Esophagus squamous epithelium (tissue), 5 donors: ENCODE measurements around the gene GPR135. TPM values are rescaled to one million over a fixed set of nuclear protein-coding genes. Genes with fewer than 3 reads are reported as not detected.
A peak's percentile ranks its signal among the peaks of the same experiment; 100 is the strongest.

Experiments
- DNase-seq: peaks from one replicate; lab custom pipeline; 2025; lab: John Stamatoyannopoulos, UW
- H3K27ac ChIP-seq, 4 donors: fragments of 200-600 bp; sonication (generic); one replicate each; pipeline ENCODE4 v1.5.1; 2016 to 2019; ENCODE audit warnings: mild to moderate bottlenecking in 1 of 4
- H3K27me3 ChIP-seq, 4 donors: fragments of 200-600 bp; sonication (generic); 1 replicate in 3 of 4; 2 replicates in 1 of 4; pipeline versions ENCODE4 v1.5.1 to v1.6.0; 2017 to 2021; ENCODE audit warnings: antibody characterized with exemption in 1 of 4
- H3K36me3 ChIP-seq, 3 donors: fragments of 200-600 bp; sonication (generic); one replicate each; pipeline ENCODE4 v1.5.1; 2016 to 2019
- H3K4me1 ChIP-seq, 3 donors: fragments of 200-600 bp; sonication (generic); one replicate each; pipeline ENCODE4 v1.5.1; 2017 to 2019
- H3K4me3 ChIP-seq, 4 donors: fragments of 200-600 bp; sonication (generic); 1 replicate in 3 of 4; 2 replicates in 1 of 4; pipeline ENCODE4 v1.5.1; 2016 to 2019; ENCODE audit warnings: mild to moderate bottlenecking in 2 of 4, moderate library complexity in 1 of 4
- H3K9me3 ChIP-seq, 3 donors: fragments of 200-600 bp; sonication (generic); one replicate each; pipeline ENCODE4 v1.5.1; 2016 to 2019
- CTCF ChIP-seq, 6 experiments: fragments of 450-650 bp in 4 of 6; fragments of 200-600 bp in 2 of 6; sonication (generic) in 2 of 6; IDR thresholded peaks; one replicate each; pipeline ENCODE4 v1.5.1; 2016 to 2019; ENCODE audit warnings: antibody characterized with exemption in 6 of 6, mild to moderate bottlenecking in 4 of 6, moderate library complexity in 4 of 6
- POLR2A ChIP-seq, 4 donors: fragments of 450-650 bp; IDR thresholded peaks; one replicate each; pipeline ENCODE4 v1.6.1; 2017; ENCODE audit warnings: antibody characterized with exemption in 4 of 4, mild to moderate bottlenecking in 4 of 4, moderate library complexity in 3 of 4
- WGBS, 2 donors: methylation state at CpG; one replicate each; pipeline ENCODE4 v1.1.5; 2018; 5-methylcytosine and 5-hydroxymethylcytosine counted together
- intact Hi-C: fragments of 100-400 bp; cut with DNase I; formaldehyde crosslinking; loops from one replicate; pipeline ENCODE4 v1.15.0; 2022
- total RNA-seq, 4 donors: library from RNA; depleted of rRNA; stranded (reverse); fragments of >200 nt; gene quantifications; one replicate each; pipeline ENCODE4 v1.1.0, GENCODE V29; 2016
- donor health status: DM: yes; HTN: yes; CAD: no.

The GPR135 gene
- total RNA-seq, 4 donors from 2014 or later, result 0.56 to 4.4 (median 1.3) TPM

GRCh38 chr14:59425322-59425935 is 39.8 kb downstream of the GPR135 start:
- Histone ChIP-seq H3K4me1 (peaks cover 0 to 18% (median 3%) of the 10 kb centered on the region in 3 donors), H3K9me3 (no peaks in the 10 kb centered on the region), H3K36me3 (no peaks in the 10 kb centered on the region), H3K27ac (peak overlapping the region in 1 of 4 donors; percentile 34), H3K27me3 (no peaks in the 10 kb centered on the region), H3K4me3 (no peak overlapping the region)
- no peak for DNase-seq
- intact Hi-C loops, result no loop called here
- WGBS, 2 donors, result 61 to 63% methylated on average over 3 of the region's 3 CpGs
- no peak for TF ChIP-seq CTCF (IDR thresholded peaks at IDR 0.05)
- no peak for TF ChIP-seq POLR2A (IDR thresholded peaks at IDR 0.05)

GRCh38 chr14:59424341-59425071 is 40.7 kb downstream of the GPR135 start:
- Histone ChIP-seq H3K27ac (peak overlapping the region in 1 of 4 donors; percentile 34), H3K4me3 (no peak overlapping the region), H3K36me3 (no peaks in the 10 kb centered on the region), H3K4me1 (peaks cover 0 to 18% (median 3%) of the 10 kb centered on the region in 3 donors), H3K27me3 (no peaks in the 10 kb centered on the region), H3K9me3 (no peaks in the 10 kb centered on the region)
- TF ChIP-seq CTCF (IDR thresholded peaks at IDR 0.05) (no peak), POLR2A (IDR thresholded peaks at IDR 0.05) (no peak)
- 55 to 65% methylated on average over 4 of the region's 4 CpGs for WGBS, 2 donors
- DNase-seq, result no peak
- intact Hi-C loops, result no loop called here

GRCh38 chr14:59422069-59422881 is 42.9 kb downstream of the GPR135 start:
- peak in 1 of 6 experiments; percentile 7 for TF ChIP-seq CTCF (IDR thresholded peaks at IDR 0.05)
- no peak for TF ChIP-seq POLR2A (IDR thresholded peaks at IDR 0.05)
- intact Hi-C loops, result no loop called here

GRCh38 chr14:59419303-59419702 is 45.9 kb downstream of the GPR135 start:
- Histone ChIP-seq H3K4me1 (no peaks in the 10 kb centered on the region), H3K27me3 (no peaks in the 10 kb centered on the region), H3K4me3 (no peak overlapping the region), H3K36me3 (no peaks in the 10 kb centered on the region), H3K27ac (no peak overlapping the region), H3K9me3 (no peaks in the 10 kb centered on the region)
- TF ChIP-seq POLR2A (IDR thresholded peaks at IDR 0.05), result no peak
- no peak for TF ChIP-seq CTCF (IDR thresholded peaks at IDR 0.05)
- DNase-seq, result no peak
- 50 to 70% methylated on average over 2 of the region's 2 CpGs for WGBS, 2 donors
- intact Hi-C loops, result no loop called here

More at GRCh38 chr14:59422069-59422881, 42.9 kb downstream of the GPR135 start:
- no peaks in the 10 kb centered on the region for H3K27me3 ChIP-seq
- no peaks in the 10 kb centered on the region for H3K36me3 ChIP-seq
- DNase-seq, result no peak
- H3K4me1 ChIP-seq, result peaks cover 0 to 11% (median 0%) of the 10 kb centered on the region in 3 donors
- H3K4me3 ChIP-seq, result no peak overlapping the region
- H3K27ac ChIP-seq, result no peak overlapping the region
- 65 to 71% methylated on average over 7 of the region's 7 CpGs for WGBS, 2 donors
- no peaks in the 10 kb centered on the region for H3K9me3 ChIP-seq
